MCF 10A (cell line): Measurements from ENCODE around the gene VWA3B. TPM values are rescaled to one million over a fixed set of nuclear protein-coding genes. Genes with fewer than 3 reads are reported as not detected.

ENCODE experiments used
- BruUV-seq: library from RNA; stranded (reverse); fragments of 400-500 nt; replicated peaks from 2 replicates; lab custom pipeline; 2021; lab: Mats Ljungman, UMichigan
- CTCF ChIA-PET: fragments of 300-600 bp; sonication (Branson Sonifier 250); formaldehyde crosslinking; extraction: SDS; loops from one replicate; lab custom pipeline; 2021; ENCODE audit warnings: antibody characterized with exemption, inconsistent platforms; lab: Yijun Ruan, JAX
- POLR2A ChIA-PET: fragments of 300-600, 350-650 bp; sonication (Branson Sonifier 250); formaldehyde crosslinking; extraction: SDS; loops from one replicate; lab custom pipeline; 2020; ENCODE audit warnings: antibody characterized with exemption, inconsistent platforms; lab: Yijun Ruan, JAX
- DNase-seq: peaks from one replicate; pipeline ENCODE4 v3.0.0-alpha.2; 2018; ENCODE audit not compliant: unreplicated experiment
- H3K27ac Mint-ChIP-seq: one replicate; pipeline ENCODE4 v1.8.0; 2022; ENCODE audit warnings: mild to moderate bottlenecking, low read depth, mixed read lengths; ENCODE audit not compliant: unreplicated experiment
- H3K27me3 Mint-ChIP-seq: one replicate; pipeline ENCODE4 v1.8.0; 2022; ENCODE audit warnings: mixed read lengths; ENCODE audit not compliant: insufficient read depth, unreplicated experiment
- H3K36me3 Mint-ChIP-seq: one replicate; pipeline ENCODE4 v1.8.0; 2022; ENCODE audit warnings: mild to moderate bottlenecking, moderate library complexity, mixed read lengths; ENCODE audit not compliant: insufficient read depth, unreplicated experiment
- H3K4me1 Mint-ChIP-seq: one replicate; pipeline ENCODE4 v1.8.0; 2022; ENCODE audit warnings: mixed read lengths; ENCODE audit not compliant: insufficient read depth, unreplicated experiment
- H3K4me3 Mint-ChIP-seq: one replicate; pipeline ENCODE4 v1.8.0; 2022; ENCODE audit warnings: mild to moderate bottlenecking, moderate library complexity, mixed read lengths; ENCODE audit not compliant: unreplicated experiment
- H3K9me3 Mint-ChIP-seq: one replicate; pipeline ENCODE4 v1.8.0; 2022; ENCODE audit warnings: mixed read lengths; ENCODE audit not compliant: unreplicated experiment
- intact Hi-C: fragments of 100-400 bp; cut with micrococcal nuclease; formaldehyde crosslinking; loops from 2 replicates; pipeline ENCODE4 v1.14.1; 2022
- total RNA-seq: library from RNA; stranded (reverse); gene quantifications from 2 replicates; pipeline ENCODE4 v1.2.3, GENCODE V29; 2022
- TF ChIP-seq, protein P1 (sequence below): fragments of 200-600 bp; IDR thresholded peaks from one replicate; pipeline ENCODE4 v1.8.0; 2022; ENCODE audit warnings: antibody characterized with exemption, mild to moderate bottlenecking; ENCODE audit not compliant: unreplicated experiment

Gene VWA3B
- total RNA-seq, 1 experiment from 2014 or later = not detected

DNA sequence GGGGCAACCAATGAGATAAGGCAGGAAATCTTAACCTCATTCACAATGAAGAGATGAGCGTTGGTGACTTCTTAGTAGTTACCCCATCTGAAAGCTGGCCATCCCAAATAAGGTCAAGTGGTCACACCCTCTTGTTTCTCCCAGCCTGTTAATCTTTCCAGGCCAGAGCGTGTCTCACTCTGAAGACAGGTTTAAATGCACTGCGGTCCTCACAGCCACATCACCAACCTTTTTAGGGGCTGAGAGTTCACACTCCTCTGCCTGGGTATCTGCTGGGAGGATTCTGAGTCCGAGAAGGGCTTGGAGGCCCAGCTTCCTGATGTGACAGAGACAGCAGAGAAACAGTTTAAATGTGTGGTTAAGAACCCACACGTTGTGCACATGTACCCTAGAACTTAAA is 246.0 kb downstream of the VWA3B start:
- Mint-ChIP-seq H3K9me3 (peaks cover 7% of the 10 kb centered on the region), H3K27ac (no peak overlapping the region), H3K4me3 (no peak overlapping the region), H3K36me3 (no peaks in the 10 kb centered on the region), H3K4me1 (peaks cover 12% of the 10 kb centered on the region), H3K27me3 (no peaks in the 10 kb centered on the region)
- CTCF ChIA-PET = no interaction called here
- TF ChIP-seq, protein P1, sequence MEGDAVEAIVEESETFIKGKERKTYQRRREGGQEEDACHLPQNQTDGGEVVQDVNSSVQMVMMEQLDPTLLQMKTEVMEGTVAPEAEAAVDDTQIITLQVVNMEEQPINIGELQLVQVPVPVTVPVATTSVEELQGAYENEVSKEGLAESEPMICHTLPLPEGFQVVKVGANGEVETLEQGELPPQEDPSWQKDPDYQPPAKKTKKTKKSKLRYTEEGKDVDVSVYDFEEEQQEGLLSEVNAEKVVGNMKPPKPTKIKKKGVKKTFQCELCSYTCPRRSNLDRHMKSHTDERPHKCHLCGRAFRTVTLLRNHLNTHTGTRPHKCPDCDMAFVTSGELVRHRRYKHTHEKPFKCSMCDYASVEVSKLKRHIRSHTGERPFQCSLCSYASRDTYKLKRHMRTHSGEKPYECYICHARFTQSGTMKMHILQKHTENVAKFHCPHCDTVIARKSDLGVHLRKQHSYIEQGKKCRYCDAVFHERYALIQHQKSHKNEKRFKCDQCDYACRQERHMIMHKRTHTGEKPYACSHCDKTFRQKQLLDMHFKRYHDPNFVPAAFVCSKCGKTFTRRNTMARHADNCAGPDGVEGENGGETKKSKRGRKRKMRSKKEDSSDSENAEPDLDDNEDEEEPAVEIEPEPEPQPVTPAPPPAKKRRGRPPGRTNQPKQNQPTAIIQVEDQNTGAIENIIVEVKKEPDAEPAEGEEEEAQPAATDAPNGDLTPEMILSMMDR = no peak
- no TSS peak for BruUV-seq
- DNase-seq = no peak
- POLR2A ChIA-PET = interaction anchor here (0.5 kb wide), 1 partner anchor 153 kb away, joined by 3 read pairs; no protein-coding TSS in a partner anchor
- intact Hi-C loops = no loop called here

- Mint-ChIP-seq H3K4me1 (peaks cover 12% of the 10 kb centered on the region), H3K4me3 (no peak overlapping the region)
- POLR2A ChIA-PET = interaction anchor here (1.6 kb wide), 1 partner anchor 10 kb away, joined by 5 read pairs; no protein-coding TSS in a partner anchor
These were observed 247.0 kb downstream of the VWA3B start for GRCh38 chr2:98333922-98334321.

GRCh38 chr2:98334439-98335078 is 247.6 kb downstream of the VWA3B start:
- no peak overlapping the region for H3K4me3 Mint-ChIP-seq

More at GRCh38 chr2:98333922-98334321, 247.0 kb downstream of the VWA3B start:
- TSS peak; percentile 58 for BruUV-seq
- peak overlapping the region; percentile 79 for H3K27ac Mint-ChIP-seq
- no peaks in the 10 kb centered on the region for H3K27me3 Mint-ChIP-seq
- H3K9me3 Mint-ChIP-seq = peaks cover 8% of the 10 kb centered on the region
- DNase-seq = peak; percentile 2
- intact Hi-C loops = no loop called here
- H3K36me3 Mint-ChIP-seq = no peaks in the 10 kb centered on the region
- TF ChIP-seq, protein P1 = no peak
- CTCF ChIA-PET = interaction anchor here (1.1 to 1.2 kb wide), 2 partner anchors 36 to 624 kb away, joined by 3 to 4 read pairs; no protein-coding TSS in a partner anchor

GRCh38 chr2:98335271-98335670 is 248.3 kb downstream of the VWA3B start:
- Mint-ChIP-seq H3K27ac (no peak overlapping the region), H3K36me3 (no peaks in the 10 kb centered on the region), H3K27me3 (no peaks in the 10 kb centered on the region), H3K4me3 (no peak overlapping the region), H3K4me1 (peaks cover 12% of the 10 kb centered on the region), H3K9me3 (peaks cover 8% of the 10 kb centered on the region)
- DNase-seq = no peak
- CTCF ChIA-PET = no interaction called here
- POLR2A ChIA-PET = interaction anchor here (1.6 kb wide), 1 partner anchor 11 kb away, joined by 5 read pairs; no protein-coding TSS in a partner anchor
- TF ChIP-seq, protein P1 = no peak
- no TSS peak for BruUV-seq
- intact Hi-C loops = no loop called here

More at GRCh38 chr2:98334439-98335078, 247.6 kb downstream of the VWA3B start:
- Mint-ChIP-seq H3K27ac (peak overlapping the region; percentile 79), H3K36me3 (no peaks in the 10 kb centered on the region), H3K9me3 (peaks cover 8% of the 10 kb centered on the region), H3K27me3 (no peaks in the 10 kb centered on the region), H3K4me1 (peaks cover 12% of the 10 kb centered on the region)
- CTCF ChIA-PET = interaction anchor here (0.6 to 1.2 kb wide), 4 partner anchors 36 to 625 kb away, joined by 3 to 4 read pairs (median 3); no protein-coding TSS in a partner anchor
- no TSS peak for BruUV-seq
- POLR2A ChIA-PET = interaction anchor here (1.6 kb wide), 1 partner anchor 11 kb away, joined by 5 read pairs; no protein-coding TSS in a partner anchor
- intact Hi-C loops = no loop called here
- TF ChIP-seq, protein P1 = no peak
- DNase-seq = peak; percentile 54
